ENCODE measurements around the gene BBS7.

Gene BBS7

GRCh38 chr4:121784975-121785374 is 85.3 kb downstream of the BBS7 start:
- H3K4me3 ChIP-seq (ENCODE audit: low read depth, low read length): no peak overlapping the region
- DNase-seq: no peak
- no peaks in the 10 kb centered on the region for H3K27me3 ChIP-seq (ENCODE audit: insufficient read depth, low read depth, severe bottlenecking)
- TF ChIP-seq CTCF (IDR thresholded peaks at IDR 0.05; ENCODE audit: low read depth, low read length): no peak
- no peak overlapping the region for H3K27ac ChIP-seq
- no peaks in the 10 kb centered on the region for H3K36me3 ChIP-seq
- H3K9me3 ChIP-seq (ENCODE audit: severe bottlenecking): no peaks in the 10 kb centered on the region

- Histone ChIP-seq H3K27ac (no peak overlapping the region), H3K9me3 (ENCODE audit: severe bottlenecking) (no peaks in the 10 kb centered on the region), H3K4me3 (ENCODE audit: low read depth, low read length) (no peak overlapping the region), H3K36me3 (no peaks in the 10 kb centered on the region), H3K27me3 (ENCODE audit: insufficient read depth, low read depth, severe bottlenecking) (no peaks in the 10 kb centered on the region)
- DNase-seq: no peak
- TF ChIP-seq CTCF (IDR thresholded peaks at IDR 0.05; ENCODE audit: low read depth, low read length): no peak
These were observed 85.9 kb downstream of the BBS7 start for GRCh38 chr4:121784401-121784800.

GRCh38 chr4:121783210-121783609 is 87.1 kb downstream of the BBS7 start:
- DNase-seq: no peak
- no peak for TF ChIP-seq CTCF (IDR thresholded peaks at IDR 0.05; ENCODE audit: low read depth, low read length)
- Histone ChIP-seq H3K27me3 (ENCODE audit: insufficient read depth, low read depth, severe bottlenecking) (no peaks in the 10 kb centered on the region), H3K36me3 (no peaks in the 10 kb centered on the region), H3K4me3 (ENCODE audit: low read depth, low read length) (no peak overlapping the region), H3K27ac (no peak overlapping the region), H3K9me3 (ENCODE audit: severe bottlenecking) (no peaks in the 10 kb centered on the region)

GRCh38 chr4:121778991-121779628 is 91.2 kb downstream of the BBS7 start:
- Histone ChIP-seq H3K27me3 (ENCODE audit: insufficient read depth, low read depth, severe bottlenecking) (no peaks in the 10 kb centered on the region), H3K4me3 (ENCODE audit: low read depth, low read length) (no peak overlapping the region)
- no peak for DNase-seq

GRCh38 chr4:121777625-121778024 is 92.6 kb downstream of the BBS7 start:
- no peaks in the 10 kb centered on the region for H3K36me3 ChIP-seq
- H3K4me3 ChIP-seq (ENCODE audit: low read depth, low read length): no peak overlapping the region
- no peak for DNase-seq
- H3K9me3 ChIP-seq (ENCODE audit: severe bottlenecking): no peaks in the 10 kb centered on the region
- no peak overlapping the region for H3K27ac ChIP-seq
- no peaks in the 10 kb centered on the region for H3K27me3 ChIP-seq (ENCODE audit: insufficient read depth, low read depth, severe bottlenecking)
- TF ChIP-seq CTCF (IDR thresholded peaks at IDR 0.05; ENCODE audit: low read depth, low read length): no peak

More at GRCh38 chr4:121778991-121779628, 91.2 kb downstream of the BBS7 start:
- Histone ChIP-seq H3K36me3 (no peaks in the 10 kb centered on the region), H3K27ac (no peak overlapping the region), H3K9me3 (ENCODE audit: severe bottlenecking) (no peaks in the 10 kb centered on the region)
- no peak for TF ChIP-seq CTCF (IDR thresholded peaks at IDR 0.05; ENCODE audit: low read depth, low read length)
